B cell (primary cell): ENCODE data around the gene SP140. TPM values are rescaled to one million over a fixed set of nuclear protein-coding genes. Genes with fewer than 3 reads are reported as not detected.
"Not testable (repeated sequence)": the region's sequence is repeated elsewhere in the genome, so short reads cannot be mapped to it uniquely, and the experiment has no call there.

Experiments
- ATAC-seq: fragments of 200-7000 bp; cut with Tn5 transposase; one replicate; pipeline ENCODE4 v1.10.0; 2021; ENCODE audit warnings: low read depth, mild to moderate bottlenecking, moderate number of reproducible peaks, moderate library complexity
- CTCF ChIA-PET: fragments of 350-600 bp; sonication (Branson Sonifier 250); formaldehyde crosslinking; loops from one replicate; lab custom pipeline; 2021; ENCODE audit warnings: antibody characterized with exemption, inconsistent platforms; lab: Charles Lee
- POLR2A ChIA-PET: fragments of 350-600 bp; sonication (Branson Sonifier 250); formaldehyde crosslinking; loops from one replicate; lab custom pipeline; 2021; ENCODE audit warnings: antibody characterized with exemption; lab: Charles Lee
- DNase-seq: peaks from one replicate; pipeline ENCODE4 v3.0.0; 2013
- H2AFZ ChIP-seq: 2 replicates; pipeline ENCODE4 v1.6.1; 2012; ENCODE audit warnings: mild to moderate bottlenecking, low read depth, low read length; ENCODE audit not compliant: insufficient read depth, poor library complexity, severe bottlenecking
- H3K27ac ChIP-seq, 2 donors: 1 replicate in 1 of 2; 2 replicates in 1 of 2; pipeline ENCODE4 v1.5.1; 2012 to 2013; ENCODE audit warnings: low read length in 2 of 2, mild to moderate bottlenecking in 2 of 2, moderate library complexity in 1 of 2
- H3K27me3 ChIP-seq, 4 experiments: fragments of 200-600 bp in 1 of 4; sonication (generic) in 1 of 4; replicated peaks in 1 of 4; 1 replicate in 2 of 4; 2 replicates in 2 of 4; pipeline versions ENCODE4 v1.6.1 to v1.7.0; 2013 to 2016; ENCODE audit warnings: low read length in 3 of 4, mild to moderate bottlenecking in 2 of 4, mixed read lengths in 1 of 4, moderate library complexity in 1 of 4; ENCODE audit not compliant: insufficient read depth in 4 of 4, control insufficient read depth in 3 of 4; ENCODE audit errors: control extremely low read depth in 1 of 4
- H3K36me3 ChIP-seq, 2 experiments: replicated peaks in 1 of 2; 1 replicate in 1 of 2; 2 replicates in 1 of 2; pipeline versions ENCODE4 v1.6.1 to v1.7.1; 2013; ENCODE audit warnings: low read length in 1 of 2; ENCODE audit not compliant: insufficient read depth in 2 of 2, control insufficient read depth in 1 of 2; ENCODE audit errors: control extremely low read depth in 1 of 2, extremely low read depth in 1 of 2
- H3K4me1 ChIP-seq, 2 donors: fragments of 200-600 bp in 1 of 2; sonication (generic) in 1 of 2; 1 replicate in 1 of 2; 2 replicates in 1 of 2; pipeline versions ENCODE4 v1.5.1 to v1.6.1; 2013 to 2017; ENCODE audit warnings: low read length in 2 of 2; ENCODE audit not compliant: control insufficient read depth in 2 of 2, insufficient read depth in 2 of 2
- H3K4me2 ChIP-seq: replicated peaks from 2 replicates; pipeline ENCODE3; 2012; ENCODE audit warnings: mild to moderate bottlenecking, low read depth, low read length; ENCODE audit not compliant: poor library complexity, severe bottlenecking
- H3K4me3 ChIP-seq, 5 experiments: fragments of 200-600 bp in 1 of 5; sonication (generic) in 1 of 5; 1 replicate in 3 of 5; 2 replicates in 2 of 5; pipeline versions ENCODE4 v1.5.1 to v1.7.0; 2011 to 2016; ENCODE audit warnings: low read length in 4 of 5, mild to moderate bottlenecking in 4 of 5, low read depth in 2 of 5, control low read depth in 1 of 5, moderate library complexity in 1 of 5; ENCODE audit not compliant: insufficient read depth in 1 of 5; ENCODE audit errors: control extremely low read depth in 1 of 5, extremely low read depth in 1 of 5
- H3K79me2 ChIP-seq: fragments of 200-600 bp; sonication (generic); one replicate; pipeline ENCODE4 v1.6.0; 2016; ENCODE audit warnings: low read length; ENCODE audit not compliant: control insufficient read depth, insufficient read depth
- H3K9ac ChIP-seq: fragments of 200-600 bp; sonication (generic); 2 replicates; pipeline ENCODE4 v1.6.1; 2017; ENCODE audit warnings: mild to moderate bottlenecking, low read length, moderate library complexity
- H3K9me3 ChIP-seq, 3 donors: one replicate each; pipeline versions ENCODE4 v1.6.1 to v1.7.1; 2013; ENCODE audit warnings: low read length in 2 of 3; ENCODE audit not compliant: control insufficient read depth in 2 of 3, insufficient read depth in 1 of 3; ENCODE audit errors: control extremely low read depth in 1 of 3
- H4K20me1 ChIP-seq: 2 replicates; pipeline ENCODE4 v1.6.0; 2012; ENCODE audit warnings: mild to moderate bottlenecking, low read length; ENCODE audit not compliant: insufficient read depth, control insufficient read depth, poor library complexity, severe bottlenecking
- H3K27ac Mint-ChIP-seq: one replicate; pipeline ENCODE4 v1.8.0; 2021; ENCODE audit warnings: mixed read lengths
- H3K27me3 Mint-ChIP-seq: one replicate; pipeline ENCODE4 v1.8.0; 2021; ENCODE audit warnings: mixed read lengths
- H3K4me1 Mint-ChIP-seq: one replicate; pipeline ENCODE4 v1.8.0; 2021; ENCODE audit warnings: mixed read lengths
- H3K4me3 Mint-ChIP-seq: one replicate; pipeline ENCODE4 v1.8.0; 2021; ENCODE audit warnings: mixed read lengths
- H3K9me3 Mint-ChIP-seq: one replicate; pipeline ENCODE4 v1.8.0; 2022; ENCODE audit warnings: mixed read lengths; ENCODE audit not compliant: insufficient read depth
- CTCF ChIP-seq: fragments of 200-600 bp; IDR thresholded peaks from one replicate; pipeline ENCODE4 v1.8.0; 2022; ENCODE audit warnings: antibody characterized with exemption, mild to moderate bottlenecking
- EZH2 ChIP-seq: IDR thresholded peaks from 2 replicates; pipeline ENCODE4 v1.6.1; 2012; ENCODE audit warnings: borderline replicate concordance, low read depth, mild to moderate bottlenecking, moderate library complexity, low read length; ENCODE audit not compliant: insufficient read depth, poor library complexity, severe bottlenecking
- WGBS: methylation state at CpG from one replicate; pipeline ENCODE4 v1.1.5; 2013; ENCODE audit warnings: missing lambda C conversion rate; ENCODE audit not compliant: insufficient coverage; 5-methylcytosine and 5-hydroxymethylcytosine counted together
- intact Hi-C: fragments of 100-400 bp; cut with micrococcal nuclease; formaldehyde crosslinking; loops from one replicate; pipeline ENCODE4 v1.10.0; 2022
- polyA plus RNA-seq: library from polyadenylated mRNA; depleted of rRNA; stranded (reverse); fragments of >200 nt; gene quantifications from 2 replicates; pipeline ENCODE4 v1.2.3, GENCODE V29; 2012
- total RNA-seq, 2 donors: library from RNA; stranded (reverse); fragments of 120-200 nt in 1 of 2; gene quantifications; 1 replicate in 1 of 2; 2 replicates in 1 of 2; pipeline versions ENCODE4 v1.2.3 to v1.2.4, GENCODE V29; 2013 to 2022

The SP140 gene
- total and polyA plus RNA-seq, 2 donors (not counting 1 experiment from before 2014, with no cell fraction given), result 78.7 to 411 TPM

GRCh38 chr2:230286048-230286447 is 60.5 kb downstream of the SP140 start:
- Histone ChIP-seq H3K4me3 (no peak overlapping the region), H3K9ac (no peak overlapping the region), H3K27me3 (no peaks in the 10 kb centered on the region), H3K27ac (no peak overlapping the region), H2AFZ (no peak overlapping the region), H3K36me3 (peaks cover 14 to 80% of the 10 kb centered on the region in 2 experiments), H4K20me1 (no peaks in the 10 kb centered on the region), H3K9me3 (peaks cover 0 to 3% (median 0%) of the 10 kb centered on the region in 3 donors), H3K4me1 (no peaks in the 10 kb centered on the region), H3K4me2 (no peak overlapping the region), H3K79me2 (peaks cover 23% of the 10 kb centered on the region)
- Mint-ChIP-seq H3K27me3 (no peaks in the 10 kb centered on the region), H3K9me3 (peaks cover 3% of the 10 kb centered on the region), H3K4me1 (peaks cover 4% of the 10 kb centered on the region), H3K4me3 (no peak overlapping the region), H3K27ac (no peak overlapping the region)
- DNase-seq, result no peak
- no peak for ATAC-seq
- no CpG with 5 or more reads among the region's 3 CpGs for WGBS
- intact Hi-C loops, result no loop called here
- POLR2A ChIA-PET, result no interaction called here
- TF ChIP-seq CTCF (no peak), EZH2 (no peak)
- CTCF ChIA-PET, result interaction anchor here (1.1 kb wide), 1 partner anchor 83 kb away, joined by 3 read pairs; no protein-coding TSS in a partner anchor

- H3K4me3 Mint-ChIP-seq, DNase-seq, H3K4me1 Mint-ChIP-seq, H3K27me3 ChIP-seq, ATAC-seq, intact Hi-C loops, H3K9me3 ChIP-seq, H3K9me3 Mint-ChIP-seq, H3K27ac ChIP-seq, H3K4me2 ChIP-seq, H3K27me3 Mint-ChIP-seq, H3K79me2 ChIP-seq, H3K4me3 ChIP-seq, H3K4me1 ChIP-seq, POLR2A ChIA-PET, H4K20me1 ChIP-seq, H3K9ac ChIP-seq, H2AFZ ChIP-seq: not testable (repeated sequence)
- peaks cover 15 to 92% of the 10 kb centered on the region in 2 experiments for H3K36me3 ChIP-seq
- H3K27ac Mint-ChIP-seq, result peak overlapping the region; percentile 26
- CTCF ChIA-PET, result interaction anchor here (2.2 kb wide), 1 partner anchor 87 kb away, joined by 8 read pairs; no protein-coding TSS in a partner anchor
- 90% methylated on average over 4 of the region's 4 CpGs for WGBS
Measured at GRCh38 chr2:230289311-230289710, 63.8 kb downstream of the SP140 start.
